WTC11 (cell line): ENCODE results near the gene PRKAG2. TPM values are rescaled to one million over a fixed set of nuclear protein-coding genes. Genes with fewer than 3 reads are reported as not detected.

Source experiments
- ATAC-seq: fragments of 200-7000 bp; cut with Tn5 transposase; 2 replicates; pipeline ENCODE4 v1.10.0; 2021; ENCODE audit warnings: mild to moderate bottlenecking, moderate library complexity
- CTCF ChIA-PET: fragments of 300-600 bp; sonication (Branson Sonifier 250); formaldehyde crosslinking; loops from one replicate; lab custom pipeline; 2021; ENCODE audit warnings: antibody characterized with exemption; lab: Charles Lee
- POLR2A ChIA-PET: fragments of 350-600 bp; sonication (Branson Sonifier 250); formaldehyde crosslinking; loops from one replicate; lab custom pipeline; 2021; ENCODE audit warnings: antibody characterized with exemption; lab: Charles Lee
- DNase-seq: peaks from one replicate; pipeline ENCODE4 v3.0.0; 2021; ENCODE audit warnings: low spot score
- H3K27ac Mint-ChIP-seq: 2 replicates; pipeline ENCODE4 v1.8.0; 2021; ENCODE audit warnings: mixed read lengths
- H3K27me3 Mint-ChIP-seq: 2 replicates; pipeline ENCODE4 v1.8.0; 2021; ENCODE audit warnings: low read depth, mild to moderate bottlenecking, moderate library complexity, mixed read lengths
- H3K36me3 Mint-ChIP-seq: 2 replicates; pipeline ENCODE4 v1.8.0; 2021; ENCODE audit warnings: mixed read lengths
- H3K4me1 Mint-ChIP-seq: 2 replicates; pipeline ENCODE4 v1.8.0; 2022; ENCODE audit warnings: mixed read lengths
- H3K4me3 Mint-ChIP-seq: 2 replicates; pipeline ENCODE4 v1.8.0; 2021; ENCODE audit warnings: mild to moderate bottlenecking, moderate library complexity, mixed read lengths
- H3K9me3 Mint-ChIP-seq: 2 replicates; pipeline ENCODE4 v1.8.0; 2021; ENCODE audit warnings: mixed read lengths
- ARID4B ChIP-seq: sonication (generic); formaldehyde crosslinking; IDR thresholded peaks from 2 replicates; pipeline ENCODE4 v1.8.0; 2023; ENCODE audit warnings: missing genetic modification reagents, mild to moderate bottlenecking, borderline replicate concordance
- ATF1 ChIP-seq: sonication (generic); formaldehyde crosslinking; IDR thresholded peaks from 2 replicates; pipeline ENCODE4 v1.8.1; 2023; ENCODE audit warnings: mild to moderate bottlenecking, moderate library complexity, missing genetic modification reagents
- ATF3 ChIP-seq: sonication (generic); formaldehyde crosslinking; conservative IDR thresholded peaks from 2 replicates; pipeline ENCODE4 v1.8.1; 2022; ENCODE audit warnings: mild to moderate bottlenecking, missing genetic modification reagents
- CBFB ChIP-seq: sonication (generic); formaldehyde crosslinking; IDR thresholded peaks from 2 replicates; pipeline ENCODE4 v1.8.1; 2022; ENCODE audit warnings: mild to moderate bottlenecking, low read depth, missing genetic modification reagents
- CDX4 ChIP-seq: fragments of 250-450 bp; sonication (Bioruptor Pico); IDR thresholded peaks from 2 replicates; pipeline ENCODE4 v1.9.0; 2021; ENCODE audit warnings: moderate library complexity, mild to moderate bottlenecking, inconsistent platforms, borderline replicate concordance
- CREB1 ChIP-seq: sonication (generic); formaldehyde crosslinking; IDR thresholded peaks from 2 replicates; pipeline ENCODE4 v1.8.0; 2023; ENCODE audit warnings: mild to moderate bottlenecking, missing genetic modification reagents
- ETV6 ChIP-seq: sonication (generic); formaldehyde crosslinking; IDR thresholded peaks from 2 replicates; pipeline ENCODE4 v1.8.1; 2022; ENCODE audit warnings: mild to moderate bottlenecking, missing genetic modification reagents
- GRHL2 ChIP-seq: fragments of 250-450 bp; sonication (Bioruptor Pico); IDR thresholded peaks from 2 replicates; pipeline ENCODE4 v1.8.0; 2022; ENCODE audit warnings: mild to moderate bottlenecking, moderate library complexity; ENCODE audit not compliant: insufficient replicate concordance, severe bottlenecking
- GTF2I ChIP-seq: fragments of 250-450 bp; sonication (Bioruptor Pico); conservative IDR thresholded peaks from 2 replicates; pipeline ENCODE4 v1.4.0; 2021; ENCODE audit warnings: mild to moderate bottlenecking
- OVOL2 ChIP-seq: fragments of 250-450 bp; sonication (Bioruptor Pico); IDR thresholded peaks from 2 replicates; pipeline ENCODE4 v1.9.0; 2021; ENCODE audit warnings: mild to moderate bottlenecking, borderline replicate concordance
- RELA ChIP-seq: sonication (generic); formaldehyde crosslinking; IDR thresholded peaks from 2 replicates; pipeline ENCODE4 v1.8.1; 2022; ENCODE audit warnings: missing genetic modification reagents, mild to moderate bottlenecking, borderline replicate concordance
- RORB ChIP-seq: fragments of 250-450 bp; sonication (Bioruptor Pico); IDR thresholded peaks from 2 replicates; pipeline ENCODE4 v1.9.0; 2021; ENCODE audit warnings: mild to moderate bottlenecking
- ZMAT4 ChIP-seq: fragments of 250-450 bp; sonication (Bioruptor Pico); IDR thresholded peaks from 2 replicates; pipeline ENCODE4 v1.9.0; 2021; ENCODE audit warnings: mild to moderate bottlenecking
- ZNF138 ChIP-seq: sonication (generic); formaldehyde crosslinking; conservative IDR thresholded peaks from 2 replicates; pipeline ENCODE4 v1.8.1; 2022; ENCODE audit warnings: mild to moderate bottlenecking, moderate library complexity, missing genetic modification reagents
- ZNF317 ChIP-seq: sonication (generic); formaldehyde crosslinking; IDR thresholded peaks from 2 replicates; pipeline ENCODE4 v1.8.1; 2023; ENCODE audit warnings: low read depth, mild to moderate bottlenecking, moderate library complexity, missing genetic modification reagents, borderline replicate concordance
- ZNF512 ChIP-seq: sonication (generic); formaldehyde crosslinking; IDR thresholded peaks from 2 replicates; pipeline ENCODE4 v1.8.1; 2022; ENCODE audit warnings: missing genetic modification reagents, borderline replicate concordance
- total RNA-seq: library from RNA; stranded (reverse); gene quantifications from 3 replicates; pipeline ENCODE4 v1.2.3, GENCODE V29; 2021
- TF ChIP-seq, protein P1 (sequence below): sonication (generic); formaldehyde crosslinking; IDR thresholded peaks from 2 replicates; pipeline ENCODE4 v1.8.0; 2022; ENCODE audit warnings: mild to moderate bottlenecking, missing genetic modification reagents
- TF ChIP-seq, protein P2 (sequence below): sonication (generic); formaldehyde crosslinking; IDR thresholded peaks from 2 replicates; pipeline ENCODE4 v1.8.1; 2022; ENCODE audit warnings: mild to moderate bottlenecking, missing genetic modification reagents, moderate library complexity, borderline replicate concordance
- TF ChIP-seq, protein P3 (sequence below): sonication (generic); formaldehyde crosslinking; IDR thresholded peaks from 2 replicates; pipeline ENCODE4 v1.8.1; 2023; ENCODE audit warnings: mild to moderate bottlenecking, missing genetic modification reagents

Gene PRKAG2
- total RNA-seq, 1 experiment from 2014 or later, result 20.3 TPM

DNA sequence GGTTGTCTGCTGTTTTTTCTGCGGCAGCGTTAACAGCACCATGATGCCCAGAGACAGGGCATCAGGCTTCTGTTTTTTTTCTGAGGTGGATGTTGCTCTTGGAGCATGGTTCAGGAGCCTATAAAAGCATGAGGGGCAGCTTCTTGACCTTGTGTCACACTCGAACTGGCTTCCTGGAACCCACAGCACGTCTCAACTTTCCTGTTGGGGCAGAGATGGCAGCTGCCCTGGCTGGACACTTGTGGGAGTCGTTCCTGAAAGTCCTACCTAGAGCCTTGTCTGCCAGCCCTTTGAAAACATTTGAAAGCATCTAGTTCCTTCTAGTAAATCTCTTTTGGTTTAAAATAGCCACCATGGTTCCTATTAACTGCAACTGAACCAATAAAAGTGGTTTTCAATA, 28.9 kb upstream of the PRKAG2 start:
- ATAC-seq, result no peak
- no peak overlapping the region for H3K4me3 Mint-ChIP-seq
- H3K27ac Mint-ChIP-seq, result no peak overlapping the region
- H3K4me1 Mint-ChIP-seq, result no peaks in the 10 kb centered on the region
- no peaks in the 10 kb centered on the region; the same call in 1 of the 2 replicates for H3K27me3 Mint-ChIP-seq
- peaks cover 6% of the 10 kb centered on the region for H3K9me3 Mint-ChIP-seq
- no peak for TF ChIP-seq GRHL2 (CRISPR knock-in tag)
- no peak for TF ChIP-seq ZNF138 (CRISPR knock-in tag)
- no peak for TF ChIP-seq ATF1 (CRISPR knock-in tag)
- TF ChIP-seq OVOL2, result no peak
- TF ChIP-seq, protein P1, sequence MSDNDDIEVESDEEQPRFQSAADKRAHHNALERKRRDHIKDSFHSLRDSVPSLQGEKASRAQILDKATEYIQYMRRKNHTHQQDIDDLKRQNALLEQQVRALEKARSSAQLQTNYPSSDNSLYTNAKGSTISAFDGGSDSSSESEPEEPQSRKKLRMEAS (CRISPR knock-in tag), result no peak
- TF ChIP-seq GTF2I (CRISPR knock-in tag), result no peak
- no peak for TF ChIP-seq RORB (CRISPR knock-in tag)
- TF ChIP-seq, protein P2, sequence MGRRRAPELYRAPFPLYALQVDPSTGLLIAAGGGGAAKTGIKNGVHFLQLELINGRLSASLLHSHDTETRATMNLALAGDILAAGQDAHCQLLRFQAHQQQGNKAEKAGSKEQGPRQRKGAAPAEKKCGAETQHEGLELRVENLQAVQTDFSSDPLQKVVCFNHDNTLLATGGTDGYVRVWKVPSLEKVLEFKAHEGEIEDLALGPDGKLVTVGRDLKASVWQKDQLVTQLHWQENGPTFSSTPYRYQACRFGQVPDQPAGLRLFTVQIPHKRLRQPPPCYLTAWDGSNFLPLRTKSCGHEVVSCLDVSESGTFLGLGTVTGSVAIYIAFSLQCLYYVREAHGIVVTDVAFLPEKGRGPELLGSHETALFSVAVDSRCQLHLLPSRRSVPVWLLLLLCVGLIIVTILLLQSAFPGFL, result no peak
- TF ChIP-seq ARID4B (CRISPR knock-in tag), result no peak
- no peak for TF ChIP-seq RELA (CRISPR knock-in tag)
- TF ChIP-seq ZNF317 (CRISPR knock-in tag), result no peak
- TF ChIP-seq CDX4, result no peak
- no peak for TF ChIP-seq CREB1 (CRISPR knock-in tag)
- TF ChIP-seq ZNF512 (CRISPR knock-in tag), result no peak
- TF ChIP-seq ETV6 (CRISPR knock-in tag), result no peak
- TF ChIP-seq, protein P3, sequence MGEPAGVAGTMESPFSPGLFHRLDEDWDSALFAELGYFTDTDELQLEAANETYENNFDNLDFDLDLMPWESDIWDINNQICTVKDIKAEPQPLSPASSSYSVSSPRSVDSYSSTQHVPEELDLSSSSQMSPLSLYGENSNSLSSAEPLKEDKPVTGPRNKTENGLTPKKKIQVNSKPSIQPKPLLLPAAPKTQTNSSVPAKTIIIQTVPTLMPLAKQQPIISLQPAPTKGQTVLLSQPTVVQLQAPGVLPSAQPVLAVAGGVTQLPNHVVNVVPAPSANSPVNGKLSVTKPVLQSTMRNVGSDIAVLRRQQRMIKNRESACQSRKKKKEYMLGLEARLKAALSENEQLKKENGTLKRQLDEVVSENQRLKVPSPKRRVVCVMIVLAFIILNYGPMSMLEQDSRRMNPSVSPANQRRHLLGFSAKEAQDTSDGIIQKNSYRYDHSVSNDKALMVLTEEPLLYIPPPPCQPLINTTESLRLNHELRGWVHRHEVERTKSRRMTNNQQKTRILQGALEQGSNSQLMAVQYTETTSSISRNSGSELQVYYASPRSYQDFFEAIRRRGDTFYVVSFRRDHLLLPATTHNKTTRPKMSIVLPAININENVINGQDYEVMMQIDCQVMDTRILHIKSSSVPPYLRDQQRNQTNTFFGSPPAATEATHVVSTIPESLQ (CRISPR knock-in tag), result no peak
- TF ChIP-seq ATF3 (CRISPR knock-in tag), result no peak
- TF ChIP-seq ZMAT4 (CRISPR knock-in tag), result no peak
- TF ChIP-seq CBFB (CRISPR knock-in tag), result no peak
- H3K36me3 Mint-ChIP-seq, result no peaks in the 10 kb centered on the region
- CTCF ChIA-PET, result no interaction called here
- DNase-seq, result no peak
- POLR2A ChIA-PET, result no interaction called here
